GM11168 (cell line): Measurements from ENCODE around the gene MYD88.
"Not testable (repeated sequence)": the region's sequence is repeated elsewhere in the genome, so short reads cannot be mapped to it uniquely, and the experiment has no call there.

Experiments used
- in situ Hi-C: fragments of 300-500 bp; cut with MboI; formaldehyde crosslinking; loops from one replicate; pipeline ENCODE4 v1.12.0; 2022; ENCODE audit warnings: low sequenced_read_pairs; ENCODE audit not compliant: unreplicated experiment

MYD88 gene

GRCh38 chr3:38157595-38157994, 19.1 kb downstream of the MYD88 start:
- in situ Hi-C loops = no loop called here

- in situ Hi-C loops = no loop called here
Measured at GRCh38 chr3:38158472-38158871, 20.0 kb downstream of the MYD88 start.

DNA sequence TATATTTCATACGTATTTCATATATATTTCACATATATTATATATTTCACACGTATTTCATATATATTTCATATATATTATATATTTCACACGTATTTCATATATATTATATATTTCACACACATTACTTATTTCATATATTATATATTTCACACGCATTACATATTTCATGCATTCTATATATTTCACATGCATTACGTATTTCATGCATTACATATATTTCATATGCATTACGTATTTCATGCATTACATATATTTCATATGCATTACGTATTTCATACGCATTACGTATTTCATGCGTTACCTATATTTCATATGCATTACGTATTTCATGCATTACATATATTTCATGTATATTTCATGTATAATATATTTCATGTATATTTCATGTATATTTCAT, 22.2 kb downstream of the MYD88 start:
- in situ Hi-C loops = not testable (repeated sequence)

DNA sequence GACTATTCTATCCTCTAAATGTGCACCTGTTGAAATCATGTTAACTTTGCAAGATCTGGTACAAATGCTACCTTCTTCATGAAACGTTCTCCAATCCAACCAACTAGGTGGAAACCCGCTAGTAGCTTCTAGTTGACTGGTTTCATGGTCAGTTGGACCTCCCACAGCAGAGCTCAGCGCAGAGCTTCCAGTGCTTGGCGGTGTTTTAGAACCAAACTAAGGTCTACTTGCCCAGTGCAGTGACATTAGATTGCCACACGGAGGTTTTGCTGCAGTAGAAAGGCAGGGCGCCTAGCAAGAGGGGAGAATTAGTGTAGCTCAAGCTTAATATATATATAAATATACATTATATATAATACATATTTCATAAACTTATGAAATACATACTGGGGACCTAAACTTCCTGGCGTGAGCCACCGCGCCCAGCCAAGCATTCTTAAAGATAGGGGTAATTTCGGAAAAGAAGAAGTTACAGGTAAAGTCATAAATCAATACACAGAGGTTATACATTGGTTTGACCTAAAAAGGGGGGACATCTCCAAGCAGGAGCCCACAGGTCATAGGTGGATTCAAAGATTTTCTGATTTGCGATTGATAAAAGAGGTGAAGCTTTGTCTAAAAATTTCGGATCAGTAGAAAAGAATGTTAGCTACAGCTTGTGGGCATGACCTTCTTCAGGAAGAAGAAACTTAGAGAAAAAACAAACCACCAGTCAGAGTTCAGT, 24.8 kb downstream of the MYD88 start:
- in situ Hi-C loops = no loop called here

- in situ Hi-C loops = no loop called here
Measured at GRCh38 chr3:38163841-38164642, 25.6 kb downstream of the MYD88 start.

GRCh38 chr3:38164643-38164951, 26.1 kb downstream of the MYD88 start:
- in situ Hi-C loops = no loop called here

- in situ Hi-C loops = no loop called here
Measured at GRCh38 chr3:38164952-38165721, 26.7 kb downstream of the MYD88 start, which contains the start of gene OXSR1. Gene OXSR1 (plus strand): TSS chr3:38165537. CDS start chr3:38165877, 340 bp downstream.

GRCh38 chr3:38165722-38166387, 27.4 kb downstream of the MYD88 start:
- in situ Hi-C loops = no loop called here

DNA sequence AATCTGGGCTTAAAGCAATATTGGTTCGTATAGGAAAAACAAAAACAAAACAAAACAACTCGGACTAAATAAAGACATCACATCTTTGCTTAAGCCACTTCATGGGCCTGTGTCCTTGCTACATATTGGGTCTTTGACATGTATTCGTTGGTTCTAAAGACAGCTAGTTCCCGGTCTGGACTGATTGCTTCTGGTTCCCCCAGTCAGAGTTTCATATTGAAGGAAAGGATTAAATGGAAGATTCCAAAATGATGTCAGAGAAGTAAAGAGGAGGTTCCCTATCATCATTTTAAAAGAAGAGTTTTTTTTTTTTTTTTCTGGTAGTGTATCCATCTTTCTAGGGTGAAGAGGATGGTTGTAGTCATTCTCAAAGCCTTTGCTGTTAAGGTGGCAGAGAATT, 29.1 kb downstream of the MYD88 start:
- in situ Hi-C loops = no loop called here

GRCh38 chr3:38168151-38169026, 29.9 kb downstream of the MYD88 start:
- in situ Hi-C loops = no loop called here

DNA sequence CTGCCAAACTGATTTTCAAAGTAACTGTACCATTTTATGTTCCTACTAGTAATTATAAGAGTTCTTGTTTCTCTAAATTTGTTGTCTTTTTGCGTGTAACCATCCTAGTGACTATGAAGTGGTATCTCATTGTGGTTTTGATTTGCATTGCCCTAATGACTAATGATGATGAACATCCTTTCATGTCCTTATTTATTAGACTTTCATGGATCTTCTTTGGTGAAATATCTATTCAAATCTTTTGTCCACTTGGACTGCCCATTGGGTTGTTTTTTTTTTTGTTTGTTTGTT, 30.5 kb downstream of the MYD88 start:
- in situ Hi-C loops = no loop called here

GRCh38 chr3:38170722-38171121, 32.3 kb downstream of the MYD88 start:
- in situ Hi-C loops = no loop called here

DNA sequence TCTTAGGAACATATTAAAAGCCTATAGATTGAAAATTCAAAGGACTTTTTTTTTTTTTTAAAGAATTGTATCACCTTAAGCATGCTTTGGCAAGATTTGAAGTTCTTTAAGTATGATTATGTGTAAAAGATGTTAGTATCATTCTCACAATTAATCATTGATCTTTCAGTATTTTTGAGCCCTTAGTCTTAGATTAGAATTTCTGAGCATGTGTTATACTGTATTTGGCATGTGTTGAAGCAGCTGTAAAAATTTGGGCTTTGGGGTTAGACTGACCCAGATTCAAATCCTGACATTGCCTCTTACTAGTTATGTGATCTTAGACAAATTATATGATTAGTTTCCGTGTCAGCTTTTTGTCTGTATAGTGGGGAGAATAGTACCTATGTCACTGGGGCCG, 33.2 kb downstream of the MYD88 start:
- in situ Hi-C loops = no loop called here

GRCh38 chr3:38173834-38174418, 35.5 kb downstream of the MYD88 start:
- in situ Hi-C loops = no loop called here

DNA sequence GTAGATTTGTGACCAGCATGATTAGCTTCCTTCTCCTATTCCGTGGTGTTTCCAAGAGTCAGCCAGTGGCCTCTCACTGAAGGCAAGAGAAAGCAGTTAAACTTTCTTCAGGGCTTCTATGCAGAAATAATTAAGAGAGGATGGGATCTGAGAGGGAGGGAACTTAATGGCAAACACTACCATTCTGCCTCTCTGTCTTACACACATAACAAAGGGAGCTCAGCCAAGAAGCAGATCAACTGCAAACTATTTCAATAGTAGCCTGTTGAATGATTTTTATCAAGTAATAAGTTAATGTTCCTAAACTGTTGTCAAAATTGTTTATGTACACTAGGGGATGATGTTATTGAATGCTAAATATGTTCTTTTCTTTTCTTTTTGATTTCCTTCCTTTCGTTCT, 38.7 kb downstream of the MYD88 start:
- in situ Hi-C loops = no loop called here

GRCh38 chr3:38186781-38187180, 48.3 kb downstream of the MYD88 start:
- in situ Hi-C loops = no loop called here

DNA sequence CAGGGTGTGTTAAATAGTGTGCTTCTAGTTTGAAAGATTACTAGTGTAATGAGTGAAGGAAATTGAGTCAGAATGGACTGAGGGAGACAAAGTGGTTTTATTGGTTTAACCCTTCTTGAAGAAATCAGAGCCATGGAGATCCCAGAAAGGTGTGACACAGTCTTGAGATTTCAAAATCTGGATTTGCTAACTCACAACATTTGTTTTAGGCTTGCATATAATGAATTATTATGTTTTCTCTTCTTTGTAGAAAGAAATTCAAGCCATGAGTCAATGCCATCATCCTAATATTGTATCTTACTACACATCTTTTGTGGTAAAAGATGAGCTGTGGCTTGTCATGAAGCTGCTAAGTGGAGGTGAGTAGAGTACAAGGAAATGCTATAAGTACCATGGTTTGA, 52.0 kb downstream of the MYD88 start:
- in situ Hi-C loops = no loop called here
